GM23338 (cell line): ENCODE data around the gene PLOD3.

ENCODE experiments used
- CTCF ChIP-seq, 2 experiments: fragments of 200-600 bp in 1 of 2; sonication (generic) in 1 of 2; conservative IDR thresholded peaks; 2 replicates each; pipeline versions ENCODE4 v1.5.1 to v1.6.1; 2016 to 2017; ENCODE audit warnings: antibody characterized with exemption in 2 of 2, low read depth in 2 of 2, mild to moderate bottlenecking in 2 of 2, moderate library complexity in 1 of 2
- EZH2 ChIP-seq: fragments of 200-600 bp; sonication (generic); IDR thresholded peaks from one replicate; pipeline ENCODE4 v1.8.0; 2017; ENCODE audit warnings: antibody characterized with exemption, mild to moderate bottlenecking, low read depth; ENCODE audit not compliant: unreplicated experiment
- EZH2phosphoT487 ChIP-seq: fragments of 200-600 bp; sonication (generic); IDR thresholded peaks from one replicate; pipeline ENCODE4 v1.8.1; 2018; ENCODE audit warnings: antibody characterized with exemption; ENCODE audit not compliant: unreplicated experiment

- TF ChIP-seq CTCF (conservative IDR thresholded peaks at IDR 0.05; ENCODE audit: low read depth in 2 of 2) (no peak), EZH2 (no peak), EZH2phosphoT487 (no peak)
Measured at GRCh38 chr7:101251871-101252659, 34.7 kb upstream of the PLOD3 start.
